Measurements from ENCODE around the gene ILK.

ILK gene

DNA sequence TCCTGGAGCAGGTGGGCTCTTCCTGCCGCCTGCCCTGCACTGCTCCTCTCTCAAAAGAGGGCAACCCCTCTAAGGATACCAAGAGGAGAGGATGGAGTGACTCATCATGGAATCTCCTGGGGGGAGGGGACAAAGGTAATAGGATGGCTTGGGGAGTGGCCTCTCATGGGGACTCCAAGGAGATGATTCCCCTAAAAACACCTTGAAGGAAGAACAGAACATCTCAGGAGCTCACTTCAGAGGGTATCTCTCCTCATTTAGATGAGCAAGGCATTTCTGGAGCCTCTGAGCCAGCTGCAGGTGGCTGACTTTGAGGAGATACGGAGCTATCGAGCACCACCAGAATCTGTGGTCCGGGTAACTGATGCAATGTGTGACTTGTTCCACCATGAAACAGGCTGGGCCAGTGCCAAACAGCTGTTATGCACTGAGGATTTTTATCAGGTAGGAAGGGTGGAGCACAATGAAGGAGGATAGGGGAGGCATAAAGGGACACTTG lies 40.4 kb upstream of the ILK start:
- no peak for TF ChIP-seq Cebpa-rat (IDR thresholded peaks at IDR 0.05)
- H3K27ac ChIP-seq: no peak overlapping the region
- H4K20me1 ChIP-seq: peaks cover 0 to 14% (median 0%) of the 10 kb centered on the region in 11 experiments; a peak in 3 of 22 replicates
- H3K27me3 ChIP-seq: no peaks in the 10 kb centered on the region
- H3K4me2 ChIP-seq: no peak overlapping the region
- H3K36me3 ChIP-seq: peaks cover 0 to 50% (median 10%) of the 10 kb centered on the region in 11 experiments; a peak in 10 of 22 replicates
- no peaks in the 10 kb centered on the region for H3K9me3 ChIP-seq (replicated peaks in 1 of 11)
- H3K4me3 ChIP-seq: no peak overlapping the region
- no peak overlapping the region for H3K9ac ChIP-seq
- H3K4me1 ChIP-seq: peaks cover 0 to 4% (median under 1%) of the 10 kb centered on the region in 10 experiments; a peak in 8 of 20 replicates

DNA sequence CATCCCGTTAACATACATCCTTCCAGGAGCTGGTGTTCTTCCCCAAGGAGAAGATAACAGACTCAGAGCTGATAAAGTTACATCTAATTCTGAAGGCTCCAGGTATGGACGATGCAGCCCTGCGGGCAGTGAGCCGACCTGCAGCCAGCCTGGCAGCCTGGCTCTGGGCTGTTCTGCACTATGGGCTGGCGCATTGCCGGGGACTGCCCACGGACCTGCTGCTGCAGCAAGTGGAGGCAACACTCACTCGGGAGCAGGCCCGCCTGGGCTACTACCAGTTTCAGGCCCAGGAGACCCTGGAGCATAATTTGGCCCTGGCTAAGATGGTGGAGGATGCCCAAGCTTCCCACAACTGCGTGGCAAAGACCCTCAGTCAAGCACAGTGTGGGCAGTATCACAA lies 39.9 kb upstream of the ILK start:
- Histone ChIP-seq H3K4me3 (no peak overlapping the region), H3K36me3 (peaks cover 0 to 50% (median 8%) of the 10 kb centered on the region in 11 experiments; a peak in 10 of 22 replicates), H3K4me2 (no peak overlapping the region), H4K20me1 (peaks cover 0 to 14% (median 0%) of the 10 kb centered on the region in 11 experiments; a peak in 2 of 22 replicates), H3K27ac (no peak overlapping the region), H3K4me1 (peaks cover 0 to 9% (median 6%) of the 10 kb centered on the region in 10 experiments; a peak in 12 of 20 replicates), H3K9me3 (replicated peaks in 1 of 11) (no peaks in the 10 kb centered on the region), H3K9ac (no peak overlapping the region), H3K27me3 (no peaks in the 10 kb centered on the region)
- TF ChIP-seq Cebpa-rat (IDR thresholded peaks at IDR 0.05): no peak

DNA sequence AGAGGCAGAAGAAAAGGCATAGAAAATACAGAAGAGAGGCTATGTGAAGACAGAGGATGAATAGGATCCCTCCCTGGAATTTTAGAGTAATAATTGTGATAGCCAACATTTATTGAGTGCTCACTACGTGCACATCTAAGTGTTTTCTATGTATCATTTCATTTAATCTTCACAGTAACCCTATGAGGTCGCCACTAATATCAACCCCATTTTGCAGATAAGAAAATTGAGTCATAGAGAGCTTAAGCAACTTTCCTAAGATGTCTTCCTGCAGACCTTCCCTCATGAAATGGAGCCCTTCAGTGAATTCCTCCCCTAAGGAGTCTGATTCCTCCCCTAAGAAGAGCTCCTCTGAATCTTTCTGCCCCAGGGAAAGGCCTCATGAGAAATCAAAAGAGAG lies 38.2 kb upstream of the ILK start:
- Histone ChIP-seq H3K27me3 (no peaks in the 10 kb centered on the region), H3K36me3 (peaks cover 0 to 52% (median 13%) of the 10 kb centered on the region in 11 experiments; a peak in 15 of 22 replicates), H4K20me1 (peaks cover 0 to 14% (median 0%) of the 10 kb centered on the region in 11 experiments; a peak in 2 of 22 replicates), H3K9ac (no peak overlapping the region), H3K4me2 (no peak overlapping the region), H3K4me1 (peaks cover 0 to 16% (median 8%) of the 10 kb centered on the region in 10 experiments; a peak in 12 of 20 replicates), H3K9me3 (replicated peaks in 1 of 11) (peaks cover 0 to 4% (median 0%) of the 10 kb centered on the region in 11 experiments; a peak in 2 of 22 replicates), H3K4me3 (no peak overlapping the region), H3K27ac (no peak overlapping the region)
- no peak for TF ChIP-seq Cebpa-rat (IDR thresholded peaks at IDR 0.05)

DNA sequence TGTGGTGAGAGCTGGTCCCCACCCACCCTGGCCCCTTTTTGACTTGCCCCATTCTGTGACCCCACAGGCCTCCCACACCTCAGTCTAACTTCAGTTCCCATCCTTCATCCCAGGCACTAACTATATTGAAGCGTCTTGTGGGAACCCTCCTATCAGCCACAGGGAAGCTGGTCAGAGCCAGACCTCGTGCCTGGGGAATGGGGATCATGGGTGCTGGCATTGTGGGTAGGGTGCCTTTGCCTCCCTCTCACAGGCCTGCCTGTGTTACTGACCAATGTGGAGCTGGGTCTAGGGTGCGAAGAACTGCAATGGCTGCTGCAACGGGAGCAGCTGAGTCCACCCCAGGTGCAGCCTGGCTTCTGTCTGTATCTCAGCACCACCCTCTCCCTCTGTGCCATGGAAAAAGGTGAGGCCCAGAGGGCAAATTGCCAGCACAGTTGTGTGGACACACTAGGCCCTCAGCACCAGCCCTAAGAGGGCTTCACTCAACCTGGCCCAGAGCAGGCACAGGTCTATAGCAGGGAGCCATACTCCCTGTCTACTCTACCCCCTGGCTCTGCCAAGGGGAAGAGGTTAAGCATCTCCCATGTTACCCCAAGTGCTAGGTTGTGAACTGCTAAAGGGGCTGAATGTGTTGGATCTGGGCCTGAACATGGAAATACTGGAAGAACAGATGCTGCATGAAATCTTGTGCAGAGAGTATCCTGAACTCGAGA lies 37.4 kb upstream of the ILK start:
- Histone ChIP-seq H3K27me3 (no peaks in the 10 kb centered on the region), H3K4me1 (peaks cover 0 to 16% (median 8%) of the 10 kb centered on the region in 10 experiments; a peak in 12 of 20 replicates), H4K20me1 (peaks cover 0 to 14% (median 0%) of the 10 kb centered on the region in 11 experiments; a peak in 2 of 22 replicates), H3K36me3 (peaks cover 7 to 60% (median 22%) of the 10 kb centered on the region in 11 experiments; a peak in 19 of 22 replicates), H3K4me2 (no peak overlapping the region), H3K9ac (no peak overlapping the region), H3K27ac (no peak overlapping the region), H3K9me3 (replicated peaks in 1 of 11) (peaks cover 0 to 12% (median 7%) of the 10 kb centered on the region in 11 experiments; a peak in 17 of 22 replicates), H3K4me3 (no peak overlapping the region)
- TF ChIP-seq Cebpa-rat (IDR thresholded peaks at IDR 0.05): no peak

DNA sequence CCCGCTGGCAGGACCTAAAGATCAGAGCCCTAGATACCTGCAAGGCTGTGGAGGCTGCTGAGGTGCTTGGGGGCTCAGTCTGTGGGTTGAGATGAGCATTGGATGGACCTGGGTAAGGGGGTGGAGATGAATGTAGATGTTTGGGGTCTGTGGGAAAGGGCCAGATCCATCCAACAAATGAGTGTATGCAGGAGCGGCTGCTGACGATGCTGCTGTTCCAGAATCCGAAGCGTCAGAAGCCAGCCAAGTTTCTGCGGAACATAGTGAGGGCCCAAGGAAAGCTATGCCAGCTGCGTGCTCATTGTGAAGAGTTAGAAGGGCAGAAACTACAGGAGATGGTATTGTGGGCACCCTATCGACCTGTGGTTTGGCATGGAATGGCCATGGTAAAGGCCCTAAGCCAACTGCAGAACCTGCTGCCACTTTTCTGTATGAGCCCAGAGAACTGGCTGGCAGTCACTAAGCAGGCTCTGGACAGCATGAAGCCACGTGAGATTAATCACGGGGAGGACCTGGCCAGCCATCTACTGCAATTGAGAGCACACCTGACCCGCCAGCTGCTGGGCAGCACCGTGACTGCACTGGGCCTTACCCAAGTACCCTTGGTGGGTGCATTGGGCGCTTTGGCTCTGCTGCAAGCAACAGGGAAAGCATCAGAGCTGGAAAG lies 36.7 kb upstream of the ILK start:
- H3K36me3 ChIP-seq: peaks cover 14 to 67% (median 29%) of the 10 kb centered on the region in 11 experiments; a peak in 21 of 22 replicates
- H3K9me3 ChIP-seq (replicated peaks in 1 of 11): peaks cover 0 to 19% (median 14%) of the 10 kb centered on the region in 11 experiments; a peak in 17 of 22 replicates
- no peak overlapping the region for H3K9ac ChIP-seq
- no peak overlapping the region for H3K4me3 ChIP-seq
- H3K27ac ChIP-seq: no peak overlapping the region; a peak in 1 of 22 replicates
- H3K4me2 ChIP-seq: no peak overlapping the region
- H3K4me1 ChIP-seq: peaks cover 0 to 16% (median 8%) of the 10 kb centered on the region in 10 experiments; a peak in 12 of 20 replicates
- H4K20me1 ChIP-seq: peaks cover 0 to 14% (median 0%) of the 10 kb centered on the region in 11 experiments; a peak in 2 of 22 replicates
- no peaks in the 10 kb centered on the region for H3K27me3 ChIP-seq
- no peak for TF ChIP-seq Cebpa-rat (IDR thresholded peaks at IDR 0.05)

DNA sequence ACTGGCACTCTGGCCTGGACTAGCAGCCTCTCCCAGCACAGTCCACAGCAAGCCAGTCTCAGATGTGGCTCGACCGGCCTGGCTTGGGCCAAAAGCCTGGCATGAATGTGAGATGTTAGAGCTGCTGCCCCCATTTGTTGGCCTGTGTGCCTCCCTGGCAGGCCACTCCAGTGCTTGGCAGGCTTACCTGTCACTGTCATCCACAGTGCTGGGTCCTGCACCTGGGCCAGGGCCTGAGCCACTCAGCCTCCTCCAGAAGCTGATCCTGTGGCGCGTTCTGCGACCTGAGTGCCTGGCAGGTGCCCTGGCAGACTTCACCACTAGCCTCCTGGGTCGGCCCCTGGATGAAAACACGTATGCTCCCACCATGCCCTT lies 36.2 kb upstream of the ILK start:
- Histone ChIP-seq H3K27ac (peak overlapping the region in 1 of 11 experiments; percentile 45; a peak in 2 of 22 replicates), H3K9ac (no peak overlapping the region), H4K20me1 (peaks cover 0 to 14% (median 0%) of the 10 kb centered on the region in 11 experiments; a peak in 2 of 22 replicates), H3K9me3 (replicated peaks in 1 of 11) (peaks cover 0 to 19% (median 14%) of the 10 kb centered on the region in 11 experiments; a peak in 17 of 22 replicates), H3K36me3 (peaks cover 14 to 73% (median 32%) of the 10 kb centered on the region in 11 experiments; a peak in 21 of 22 replicates), H3K4me3 (no peak overlapping the region), H3K4me1 (peaks cover 0 to 16% (median 8%) of the 10 kb centered on the region in 10 experiments; a peak in 12 of 20 replicates), H3K4me2 (no peak overlapping the region), H3K27me3 (no peaks in the 10 kb centered on the region)
- TF ChIP-seq Cebpa-rat (IDR thresholded peaks at IDR 0.05): no peak

DNA sequence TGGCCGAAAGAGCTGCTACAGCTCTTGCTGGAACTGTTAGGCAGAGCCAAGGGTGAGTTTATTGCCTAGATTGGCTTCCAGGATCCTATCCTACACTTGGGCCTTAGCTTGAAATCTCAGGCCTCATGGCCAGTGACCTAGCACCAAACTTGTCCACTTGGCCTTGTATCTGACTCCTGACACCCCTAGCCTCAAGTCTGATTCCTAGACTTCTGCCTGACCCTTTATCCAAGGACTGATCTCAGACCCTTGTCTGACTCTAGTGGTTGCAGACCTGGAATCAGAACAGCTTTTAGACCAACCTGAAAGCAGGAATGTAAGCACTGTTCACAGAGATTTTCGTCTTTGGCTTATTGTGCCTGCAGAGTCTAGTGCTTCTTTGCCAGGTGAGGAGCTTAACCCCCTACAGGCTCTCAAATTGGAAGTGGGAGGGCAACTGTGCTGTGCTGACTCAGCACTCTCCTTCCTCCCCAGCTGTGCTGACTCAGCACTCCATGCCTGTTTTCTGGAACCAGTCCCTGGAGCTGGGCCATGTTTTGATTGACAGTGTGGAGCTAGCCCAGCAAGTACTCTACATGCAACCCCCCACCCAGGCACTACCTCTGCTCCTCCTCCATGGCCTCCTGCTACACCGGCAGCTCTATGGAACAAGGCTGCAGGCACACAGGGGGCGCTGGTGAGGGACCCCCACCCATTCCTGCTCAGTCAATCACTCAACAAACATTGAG lies 35.2 kb upstream of the ILK start:
- Histone ChIP-seq H3K4me1 (peaks cover 0 to 16% (median 8%) of the 10 kb centered on the region in 10 experiments; a peak in 12 of 20 replicates), H3K9ac (no peak overlapping the region), H3K27me3 (no peaks in the 10 kb centered on the region), H3K4me3 (no peak overlapping the region), H3K4me2 (peak overlapping the region in 6 of 11 experiments; percentile 34 to 88 (median 73); a peak in 11 of 22 replicates), H3K9me3 (replicated peaks in 1 of 11) (peaks cover 0 to 19% (median 14%) of the 10 kb centered on the region in 11 experiments; a peak in 17 of 22 replicates), H4K20me1 (peaks cover 0 to 14% (median 0%) of the 10 kb centered on the region in 11 experiments; a peak in 2 of 22 replicates), H3K27ac (peak overlapping the region in 5 of 11 experiments; percentile 1 to 45 (median 5); a peak in 6 of 22 replicates), H3K36me3 (peaks cover 14 to 74% (median 40%) of the 10 kb centered on the region in 11 experiments; a peak in 21 of 22 replicates)
- no peak for TF ChIP-seq Cebpa-rat (IDR thresholded peaks at IDR 0.05)

DNA sequence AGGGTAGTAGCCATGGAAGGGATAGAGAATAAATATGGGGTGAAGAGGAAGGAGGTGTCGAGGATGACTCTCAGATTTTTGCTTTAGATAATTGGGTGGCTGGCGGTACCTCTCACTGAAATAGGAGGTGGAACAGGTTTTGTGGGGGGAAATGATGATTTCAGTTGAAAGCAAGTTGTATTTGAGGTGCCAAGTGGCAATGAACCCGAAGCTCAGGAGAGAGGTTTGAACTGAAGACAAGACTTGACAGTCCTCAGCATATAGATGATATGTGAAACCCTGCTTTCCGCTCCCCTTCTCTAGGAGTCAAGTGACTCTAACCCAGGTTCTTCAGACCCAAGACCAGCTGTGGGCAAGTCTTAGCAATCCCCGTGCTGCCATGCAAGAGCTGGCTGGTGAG lies 33.9 kb upstream of the ILK start:
- Histone ChIP-seq H3K4me3 (no peak overlapping the region), H3K36me3 (peaks cover 14 to 67% (median 37%) of the 10 kb centered on the region in 11 experiments; a peak in 21 of 22 replicates), H3K27me3 (no peaks in the 10 kb centered on the region), H3K9ac (no peak overlapping the region), H3K4me2 (no peak overlapping the region), H3K27ac (no peak overlapping the region), H4K20me1 (peaks cover 0 to 14% (median 0%) of the 10 kb centered on the region in 11 experiments; a peak in 1 of 22 replicates), H3K9me3 (replicated peaks in 1 of 11) (peaks cover 0 to 19% (median 14%) of the 10 kb centered on the region in 11 experiments; a peak in 17 of 22 replicates), H3K4me1 (peaks cover 0 to 16% (median 8%) of the 10 kb centered on the region in 10 experiments; a peak in 12 of 20 replicates)
- no peak for TF ChIP-seq Cebpa-rat (IDR thresholded peaks at IDR 0.05)
